ENCODE measurements around the gene CDH4. TPM values are rescaled to one million over a fixed set of nuclear protein-coding genes. Genes with fewer than 3 reads are reported as not detected.

Gene CDH4
- polyA plus RNA-seq, 1 donor from 2014 or later = not detected

- Mint-ChIP-seq H3K4me1 (no peaks in the 10 kb centered on the region), H3K9me3 (peaks cover 0 to 3% (median 2%) of the 10 kb centered on the region in 3 donors), H3K4me3 (no peak overlapping the region), H3K36me3 (peaks cover 2% of the 10 kb centered on the region), H3K27me3 (no peaks in the 10 kb centered on the region), H3K27ac (no peak overlapping the region)
Observed at GRCh38 chr20:61659246-61659993, 407.4 kb downstream of the CDH4 start.

- Mint-ChIP-seq H3K27me3 (no peaks in the 10 kb centered on the region), H3K9me3 (peaks cover 0 to 3% (median 2%) of the 10 kb centered on the region in 3 donors), H3K4me3 (no peak overlapping the region), H3K4me1 (no peaks in the 10 kb centered on the region), H3K36me3 (peaks cover 2% of the 10 kb centered on the region), H3K27ac (no peak overlapping the region)
Observed at GRCh38 chr20:61659994-61660346, 407.9 kb downstream of the CDH4 start.

- Mint-ChIP-seq H3K4me3 (no peak overlapping the region), H3K9me3 (peaks cover 0 to 3% (median 2%) of the 10 kb centered on the region in 3 donors), H3K27me3 (no peaks in the 10 kb centered on the region)
Observed at GRCh38 chr20:61660559-61660958, 408.5 kb downstream of the CDH4 start.

DNA sequence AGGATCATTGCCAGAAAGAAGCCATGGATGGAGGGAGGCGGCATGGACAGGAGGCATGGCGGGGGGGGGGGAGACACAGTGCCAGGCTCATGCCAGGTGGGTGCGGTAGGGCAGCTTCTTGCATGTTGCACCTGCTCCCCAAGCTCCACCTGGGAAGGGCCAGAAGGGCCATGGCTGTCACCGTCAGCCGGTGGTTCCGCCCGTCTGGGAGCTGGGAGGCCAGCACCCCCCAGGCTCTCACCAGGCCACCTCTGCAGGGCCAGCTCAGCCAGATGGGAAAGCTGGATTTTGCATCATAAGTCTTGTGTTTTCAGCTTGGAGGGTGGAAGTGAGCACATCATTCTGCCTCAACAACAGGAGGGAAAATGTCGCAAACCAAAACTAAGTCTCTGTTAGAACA is 409.0 kb downstream of the CDH4 start:
- peaks cover 0 to 3% (median 2%) of the 10 kb centered on the region in 3 donors for H3K9me3 Mint-ChIP-seq
- no peaks in the 10 kb centered on the region for H3K4me1 Mint-ChIP-seq
- H3K4me3 Mint-ChIP-seq = no peak overlapping the region
- H3K27ac Mint-ChIP-seq = no peak overlapping the region
- no peaks in the 10 kb centered on the region for H3K27me3 Mint-ChIP-seq
- H3K36me3 Mint-ChIP-seq = no peaks in the 10 kb centered on the region

More at GRCh38 chr20:61660559-61660958, 408.5 kb downstream of the CDH4 start:
- no peak overlapping the region for H3K27ac Mint-ChIP-seq
- H3K36me3 Mint-ChIP-seq = peaks cover 2% of the 10 kb centered on the region
- no peaks in the 10 kb centered on the region for H3K4me1 Mint-ChIP-seq

DNA sequence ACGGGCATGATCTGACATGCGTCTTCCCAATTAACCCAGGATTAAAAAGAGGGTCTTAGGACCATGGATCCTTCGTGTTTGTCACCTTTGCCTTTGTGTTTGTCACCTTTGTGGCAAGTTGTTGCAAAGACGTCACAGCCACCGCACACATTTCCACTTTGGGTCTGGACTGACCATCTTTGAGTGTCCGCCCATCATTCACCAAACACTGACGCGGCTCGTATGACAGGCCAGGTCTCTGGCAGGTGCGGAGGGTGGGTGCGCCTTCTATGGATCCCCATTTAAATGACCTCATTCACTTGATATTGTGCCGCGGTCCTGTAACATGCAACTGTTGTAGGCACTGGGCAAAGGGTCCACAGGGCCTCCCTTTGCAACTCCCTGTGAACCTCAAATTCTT is 409.5 kb downstream of the CDH4 start:
- Mint-ChIP-seq H3K4me3 (no peak overlapping the region), H3K4me1 (no peaks in the 10 kb centered on the region), H3K9me3 (peaks cover 0 to 2% (median 0%) of the 10 kb centered on the region in 3 donors), H3K36me3 (no peaks in the 10 kb centered on the region), H3K27me3 (no peaks in the 10 kb centered on the region), H3K27ac (no peak overlapping the region)

- Mint-ChIP-seq H3K27ac (peak overlapping the region in 1 of 3 donors; percentile 76), H3K4me1 (no peaks in the 10 kb centered on the region), H3K36me3 (no peaks in the 10 kb centered on the region), H3K9me3 (peaks cover 0 to 2% (median 0%) of the 10 kb centered on the region in 3 donors), H3K4me3 (no peak overlapping the region), H3K27me3 (no peaks in the 10 kb centered on the region)
Observed at GRCh38 chr20:61662226-61662967, 410.3 kb downstream of the CDH4 start.

GRCh38 chr20:61662968-61663331 is 410.9 kb downstream of the CDH4 start:
- H3K4me3 Mint-ChIP-seq = no peak overlapping the region
- H3K27ac Mint-ChIP-seq = no peak overlapping the region

DNA sequence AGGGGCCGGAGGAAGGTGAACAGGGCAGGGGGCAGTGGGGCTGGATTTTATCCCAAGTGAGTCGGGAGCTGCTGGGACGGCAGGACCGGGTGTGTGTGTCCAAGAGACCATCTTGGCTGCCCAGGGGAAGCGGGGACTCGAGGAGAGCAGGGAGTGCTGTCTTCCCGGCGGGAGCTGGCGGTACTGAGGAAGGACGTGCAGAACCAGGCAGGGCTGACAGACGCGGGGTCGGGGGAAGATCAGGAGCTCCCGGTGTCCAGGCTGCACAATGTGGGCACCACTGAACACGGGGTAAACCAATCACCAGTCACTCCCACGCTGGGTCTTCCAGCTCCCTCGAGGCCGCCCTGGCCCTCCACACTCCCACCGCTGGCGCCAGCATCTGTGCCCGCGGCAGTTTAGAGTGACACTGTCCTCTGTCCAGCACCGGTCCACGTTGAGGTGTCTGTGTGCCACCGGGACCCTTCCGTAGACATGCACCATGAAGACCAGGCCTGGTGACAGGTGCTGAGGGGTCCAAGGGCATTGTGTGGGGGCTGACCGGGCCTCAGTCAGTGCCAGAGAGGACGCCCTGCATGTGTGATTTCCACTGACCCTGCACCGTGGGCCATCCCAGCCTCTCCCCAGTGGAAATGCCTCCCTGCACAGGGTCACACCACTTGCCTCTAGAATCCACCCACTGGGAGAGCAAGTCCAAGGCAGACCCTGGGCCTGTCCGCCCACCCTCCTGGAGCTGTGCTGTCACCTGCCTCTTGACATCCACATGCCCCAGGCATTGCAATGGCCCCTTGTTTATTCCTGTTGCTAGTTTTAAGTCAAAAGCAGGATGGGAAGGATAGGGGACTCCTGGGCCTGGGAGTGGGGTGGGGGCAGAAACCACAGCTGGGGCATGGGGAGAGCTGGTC is 411.7 kb downstream of the CDH4 start:
- Mint-ChIP-seq H3K4me1 (no peaks in the 10 kb centered on the region), H3K27me3 (no peaks in the 10 kb centered on the region), H3K27ac (no peak overlapping the region), H3K4me3 (no peak overlapping the region), H3K36me3 (no peaks in the 10 kb centered on the region), H3K9me3 (peaks cover 0 to 2% (median 0%) of the 10 kb centered on the region in 3 donors)

More at GRCh38 chr20:61662968-61663331, 410.9 kb downstream of the CDH4 start:
- H3K36me3 Mint-ChIP-seq = no peaks in the 10 kb centered on the region
- no peaks in the 10 kb centered on the region for H3K4me1 Mint-ChIP-seq
- peaks cover 0 to 2% (median 0%) of the 10 kb centered on the region in 3 donors for H3K9me3 Mint-ChIP-seq
- H3K27me3 Mint-ChIP-seq = no peaks in the 10 kb centered on the region

DNA sequence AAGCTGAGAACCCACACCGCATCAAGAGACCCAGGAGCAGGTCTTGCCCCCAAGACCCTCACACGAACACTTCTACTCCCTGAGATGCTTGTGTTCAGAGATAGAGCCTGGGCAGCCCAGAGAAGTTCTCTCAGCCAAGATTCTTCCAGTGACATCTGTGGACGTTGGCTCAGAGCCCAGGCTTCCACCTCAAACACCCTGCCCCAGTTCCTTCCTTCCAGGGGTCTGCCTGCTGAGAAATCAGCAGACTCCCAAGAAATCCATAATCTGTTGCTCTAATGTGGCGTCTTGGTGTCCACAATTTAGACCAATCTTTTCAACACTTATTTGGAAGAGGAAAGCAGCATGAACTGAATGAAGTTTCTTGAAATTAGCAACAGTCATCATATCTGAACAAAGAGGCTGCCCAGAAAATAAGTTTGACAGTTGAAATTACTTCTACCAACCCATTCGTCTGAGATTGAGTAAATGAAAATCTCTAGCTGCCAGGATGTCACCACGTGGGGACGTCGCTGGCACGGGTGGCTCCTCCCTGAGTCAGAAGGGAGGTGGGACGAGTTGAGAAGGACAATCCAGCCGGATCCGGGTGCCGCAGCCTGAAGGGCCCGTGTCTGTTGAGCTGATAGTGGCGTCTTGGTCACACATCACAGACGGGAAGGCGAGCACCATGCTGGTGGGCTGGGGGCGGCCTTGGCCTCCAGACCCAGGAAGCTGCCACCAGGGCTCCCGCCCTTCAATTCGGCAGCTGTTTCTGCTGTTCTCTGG is 412.7 kb downstream of the CDH4 start:
- peaks cover 3% of the 10 kb centered on the region for H3K27me3 Mint-ChIP-seq
- no peak overlapping the region for H3K4me3 Mint-ChIP-seq
- H3K27ac Mint-ChIP-seq = no peak overlapping the region
- H3K9me3 Mint-ChIP-seq = peaks cover 0 to 2% (median 0%) of the 10 kb centered on the region in 3 donors
- H3K4me1 Mint-ChIP-seq = no peaks in the 10 kb centered on the region
- H3K36me3 Mint-ChIP-seq = no peaks in the 10 kb centered on the region

DNA sequence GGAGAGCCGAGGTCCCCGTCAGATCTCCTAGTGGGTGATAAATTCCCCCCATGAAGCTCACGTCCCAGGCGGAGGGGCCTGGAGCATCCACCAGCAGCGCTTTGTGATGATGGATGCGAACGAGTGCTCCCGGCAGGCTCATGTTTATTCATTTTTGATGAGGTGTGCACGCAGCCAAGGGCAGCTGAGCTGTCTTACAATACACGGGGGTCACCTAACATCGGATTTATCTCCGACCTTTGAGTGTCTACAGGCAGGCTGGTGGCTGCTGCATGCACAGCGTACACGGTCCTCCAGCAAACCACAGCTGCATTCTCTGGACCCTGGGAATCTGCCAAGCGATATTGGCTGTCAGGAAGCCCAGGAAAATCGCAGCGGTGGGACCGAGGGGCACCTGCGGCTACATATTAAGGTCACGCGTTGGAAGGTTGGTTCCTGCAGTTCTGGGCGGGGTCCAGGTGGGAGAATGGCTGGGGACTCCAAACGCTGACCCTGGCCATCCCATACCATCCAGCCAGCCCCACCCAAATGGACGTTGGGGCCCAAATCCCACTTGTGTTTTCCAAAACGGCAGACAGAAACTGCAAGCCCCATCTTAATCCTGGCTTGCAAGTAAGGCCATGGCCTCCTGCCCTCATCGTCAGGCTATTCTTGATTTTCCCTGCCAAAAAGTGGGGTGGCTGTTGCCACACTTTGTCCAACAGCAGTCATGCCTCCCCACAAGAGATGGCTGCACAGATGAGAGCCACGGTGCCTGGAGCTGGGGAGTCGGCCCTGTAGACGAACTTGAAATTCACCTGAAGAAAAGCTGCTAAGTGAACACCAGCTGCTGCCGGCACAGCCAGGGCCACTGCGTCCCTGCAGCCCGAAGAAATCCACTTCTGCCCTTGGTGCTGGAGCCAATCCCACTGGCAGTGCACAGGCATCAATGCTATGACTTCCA is 413.7 kb downstream of the CDH4 start:
- Mint-ChIP-seq H3K9me3 (peaks cover 0 to 2% (median 0%) of the 10 kb centered on the region in 3 donors), H3K27ac (no peak overlapping the region), H3K4me1 (no peaks in the 10 kb centered on the region), H3K27me3 (peaks cover 3% of the 10 kb centered on the region), H3K36me3 (no peaks in the 10 kb centered on the region), H3K4me3 (no peak overlapping the region)

DNA sequence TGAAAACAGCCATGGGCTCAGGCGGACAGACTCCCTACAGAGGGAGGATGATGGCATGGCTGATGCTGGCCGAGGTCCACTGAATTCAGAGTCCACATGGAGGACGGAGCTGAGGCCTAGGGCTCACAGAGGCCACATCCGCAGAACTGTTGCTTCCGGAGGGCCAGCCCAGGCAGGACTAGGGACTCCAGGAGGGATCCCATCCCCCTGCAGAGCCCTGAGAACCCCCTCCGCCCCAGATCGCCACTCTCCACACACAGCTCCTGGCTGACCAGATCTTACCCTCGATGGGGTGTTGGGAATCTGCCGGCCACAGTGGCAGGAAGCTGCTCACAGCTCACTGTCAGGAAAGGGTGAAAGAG is 414.4 kb downstream of the CDH4 start:
- peaks cover 3% of the 10 kb centered on the region for H3K27me3 Mint-ChIP-seq
- H3K9me3 Mint-ChIP-seq = peaks cover 0 to 2% (median under 1%) of the 10 kb centered on the region in 3 donors
- H3K4me3 Mint-ChIP-seq = no peak overlapping the region
- no peaks in the 10 kb centered on the region for H3K36me3 Mint-ChIP-seq
- no peaks in the 10 kb centered on the region for H3K4me1 Mint-ChIP-seq
- no peak overlapping the region for H3K27ac Mint-ChIP-seq

DNA sequence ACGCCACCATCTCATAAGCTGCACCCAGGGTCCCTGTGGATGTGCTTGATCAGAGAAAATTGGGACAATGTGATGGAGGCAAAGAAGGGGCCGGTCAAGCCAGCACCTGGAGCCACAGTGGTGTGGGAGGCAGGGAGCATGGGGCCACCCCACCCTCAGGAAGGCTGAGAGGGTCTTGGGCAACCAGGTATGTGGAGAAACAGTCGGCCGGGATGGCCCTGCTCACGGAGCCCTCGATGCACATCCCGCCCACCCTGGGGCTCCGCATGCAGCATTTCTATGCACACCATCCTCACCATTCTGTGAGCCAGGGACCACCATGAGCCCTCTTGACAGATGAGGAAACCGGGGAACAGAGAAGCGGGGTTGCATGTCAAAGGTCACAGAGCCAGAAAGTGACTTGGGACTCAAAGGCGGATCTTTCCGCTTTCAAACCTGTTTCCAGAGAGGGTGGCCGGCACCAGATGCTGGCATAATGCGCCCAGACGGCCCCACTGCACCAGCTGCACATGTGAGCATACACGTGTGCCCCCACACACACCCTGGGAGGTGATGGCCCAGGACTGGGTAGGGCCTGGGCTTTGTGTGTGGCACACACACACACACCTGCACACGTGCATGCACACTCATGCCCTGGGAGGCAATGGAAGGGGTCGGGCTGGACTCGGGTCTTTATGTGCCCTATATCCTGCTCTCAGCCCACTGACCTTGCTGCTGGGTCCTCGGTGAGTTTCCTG is 415.2 kb downstream of the CDH4 start:
- Mint-ChIP-seq H3K27me3 (peaks cover 3% of the 10 kb centered on the region), H3K36me3 (no peaks in the 10 kb centered on the region), H3K9me3 (peaks cover 0 to 6% (median 2%) of the 10 kb centered on the region in 3 donors), H3K4me1 (no peaks in the 10 kb centered on the region), H3K27ac (no peak overlapping the region), H3K4me3 (no peak overlapping the region)

- Mint-ChIP-seq H3K27me3 (peaks cover 3% of the 10 kb centered on the region), H3K36me3 (no peaks in the 10 kb centered on the region), H3K27ac (no peak overlapping the region), H3K4me1 (no peaks in the 10 kb centered on the region), H3K4me3 (no peak overlapping the region), H3K9me3 (peaks cover 0 to 6% (median 0%) of the 10 kb centered on the region in 3 donors)
Observed at GRCh38 chr20:61668065-61668650, 416.1 kb downstream of the CDH4 start.
